ENCODE results near the gene SFXN2.

Gene SFXN2

GRCh38 chr10:102775201-102775934 lies 60.9 kb downstream of the SFXN2 start:
- TF ChIP-seq CTCF (IDR thresholded peaks at IDR 0.05; ENCODE audit: low read depth, low read length) = no peak
- no peak for DNase-seq (ENCODE audit: extremely low read depth, low read depth)

GRCh38 chr10:102775935-102776669 lies 61.7 kb downstream of the SFXN2 start:
- no peak for TF ChIP-seq CTCF (IDR thresholded peaks at IDR 0.05; ENCODE audit: low read depth, low read length)
- no peak for DNase-seq (ENCODE audit: extremely low read depth, low read depth)

GRCh38 chr10:102776779-102777456 lies 62.5 kb downstream of the SFXN2 start:
- DNase-seq (ENCODE audit: extremely low read depth, low read depth) = peak; percentile 88
- no peak for TF ChIP-seq CTCF (IDR thresholded peaks at IDR 0.05; ENCODE audit: low read depth, low read length)

GRCh38 chr10:102777711-102778453 lies 63.4 kb downstream of the SFXN2 start:
- TF ChIP-seq CTCF (IDR thresholded peaks at IDR 0.05; ENCODE audit: low read depth, low read length) = no peak
- no peak for DNase-seq (ENCODE audit: extremely low read depth, low read depth)

GRCh38 chr10:102778781-102779180 lies 64.3 kb downstream of the SFXN2 start:
- no peak for DNase-seq (ENCODE audit: extremely low read depth, low read depth)
- TF ChIP-seq CTCF (IDR thresholded peaks at IDR 0.05; ENCODE audit: low read depth, low read length) = no peak

GRCh38 chr10:102779680-102780526 lies 65.5 kb downstream of the SFXN2 start:
- TF ChIP-seq CTCF (IDR thresholded peaks at IDR 0.05; ENCODE audit: low read depth, low read length) = no peak
- no peak for DNase-seq (ENCODE audit: extremely low read depth, low read depth)
